B cell (primary cell): ENCODE measurements around the gene TBC1D4.

Source experiments
- EZH2 ChIP-seq: IDR thresholded peaks from 2 replicates; pipeline ENCODE4 v1.6.1; 2012; ENCODE audit warnings: borderline replicate concordance, low read depth, mild to moderate bottlenecking, moderate library complexity, low read length; ENCODE audit not compliant: insufficient read depth, poor library complexity, severe bottlenecking
- TF ChIP-seq, protein P1 (sequence below): fragments of 200-600 bp; IDR thresholded peaks from one replicate; pipeline ENCODE4 v1.8.0; 2022; ENCODE audit warnings: antibody characterized with exemption, mild to moderate bottlenecking

DNA sequence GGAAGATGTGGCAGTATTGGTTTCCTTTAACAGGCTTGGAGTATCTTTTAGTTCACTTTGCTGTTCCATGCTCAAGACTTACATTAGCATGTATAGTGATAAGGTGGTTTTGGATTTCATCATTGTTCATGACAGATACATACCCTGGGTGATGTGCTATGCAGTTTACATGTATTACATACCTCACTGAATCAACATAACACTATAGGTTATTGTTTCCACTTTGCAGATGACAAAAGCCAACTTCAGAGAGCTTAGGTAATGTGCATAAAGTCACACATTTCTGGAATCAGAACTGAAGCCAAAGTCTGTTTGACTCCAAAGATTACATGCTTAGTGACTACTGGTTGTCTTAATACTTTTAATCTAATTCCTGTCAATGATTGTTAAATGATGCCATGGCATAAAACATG lies 48.6 kb upstream of the TBC1D4 start:
- TF ChIP-seq, protein P1, sequence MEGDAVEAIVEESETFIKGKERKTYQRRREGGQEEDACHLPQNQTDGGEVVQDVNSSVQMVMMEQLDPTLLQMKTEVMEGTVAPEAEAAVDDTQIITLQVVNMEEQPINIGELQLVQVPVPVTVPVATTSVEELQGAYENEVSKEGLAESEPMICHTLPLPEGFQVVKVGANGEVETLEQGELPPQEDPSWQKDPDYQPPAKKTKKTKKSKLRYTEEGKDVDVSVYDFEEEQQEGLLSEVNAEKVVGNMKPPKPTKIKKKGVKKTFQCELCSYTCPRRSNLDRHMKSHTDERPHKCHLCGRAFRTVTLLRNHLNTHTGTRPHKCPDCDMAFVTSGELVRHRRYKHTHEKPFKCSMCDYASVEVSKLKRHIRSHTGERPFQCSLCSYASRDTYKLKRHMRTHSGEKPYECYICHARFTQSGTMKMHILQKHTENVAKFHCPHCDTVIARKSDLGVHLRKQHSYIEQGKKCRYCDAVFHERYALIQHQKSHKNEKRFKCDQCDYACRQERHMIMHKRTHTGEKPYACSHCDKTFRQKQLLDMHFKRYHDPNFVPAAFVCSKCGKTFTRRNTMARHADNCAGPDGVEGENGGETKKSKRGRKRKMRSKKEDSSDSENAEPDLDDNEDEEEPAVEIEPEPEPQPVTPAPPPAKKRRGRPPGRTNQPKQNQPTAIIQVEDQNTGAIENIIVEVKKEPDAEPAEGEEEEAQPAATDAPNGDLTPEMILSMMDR = no peak
- no peak for TF ChIP-seq EZH2
